NCI-H2196 (cell line): ENCODE results near the gene ZDHHC19.
"Not testable (repeated sequence)": the region's sequence is repeated elsewhere in the genome, so short reads cannot be mapped to it uniquely, and the experiment has no call there.

Source experiments
- DNase-seq: peaks from one replicate; lab custom pipeline; 2025; ENCODE audit not compliant: unreplicated experiment; lab: John Stamatoyannopoulos, UW

ZDHHC19 gene, protein sequence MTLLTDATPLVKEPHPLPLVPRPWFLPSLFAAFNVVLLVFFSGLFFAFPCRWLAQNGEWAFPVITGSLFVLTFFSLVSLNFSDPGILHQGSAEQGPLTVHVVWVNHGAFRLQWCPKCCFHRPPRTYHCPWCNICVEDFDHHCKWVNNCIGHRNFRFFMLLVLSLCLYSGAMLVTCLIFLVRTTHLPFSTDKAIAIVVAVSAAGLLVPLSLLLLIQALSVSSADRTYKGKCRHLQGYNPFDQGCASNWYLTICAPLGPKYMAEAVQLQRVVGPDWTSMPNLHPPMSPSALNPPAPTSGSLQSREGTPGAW

DNA sequence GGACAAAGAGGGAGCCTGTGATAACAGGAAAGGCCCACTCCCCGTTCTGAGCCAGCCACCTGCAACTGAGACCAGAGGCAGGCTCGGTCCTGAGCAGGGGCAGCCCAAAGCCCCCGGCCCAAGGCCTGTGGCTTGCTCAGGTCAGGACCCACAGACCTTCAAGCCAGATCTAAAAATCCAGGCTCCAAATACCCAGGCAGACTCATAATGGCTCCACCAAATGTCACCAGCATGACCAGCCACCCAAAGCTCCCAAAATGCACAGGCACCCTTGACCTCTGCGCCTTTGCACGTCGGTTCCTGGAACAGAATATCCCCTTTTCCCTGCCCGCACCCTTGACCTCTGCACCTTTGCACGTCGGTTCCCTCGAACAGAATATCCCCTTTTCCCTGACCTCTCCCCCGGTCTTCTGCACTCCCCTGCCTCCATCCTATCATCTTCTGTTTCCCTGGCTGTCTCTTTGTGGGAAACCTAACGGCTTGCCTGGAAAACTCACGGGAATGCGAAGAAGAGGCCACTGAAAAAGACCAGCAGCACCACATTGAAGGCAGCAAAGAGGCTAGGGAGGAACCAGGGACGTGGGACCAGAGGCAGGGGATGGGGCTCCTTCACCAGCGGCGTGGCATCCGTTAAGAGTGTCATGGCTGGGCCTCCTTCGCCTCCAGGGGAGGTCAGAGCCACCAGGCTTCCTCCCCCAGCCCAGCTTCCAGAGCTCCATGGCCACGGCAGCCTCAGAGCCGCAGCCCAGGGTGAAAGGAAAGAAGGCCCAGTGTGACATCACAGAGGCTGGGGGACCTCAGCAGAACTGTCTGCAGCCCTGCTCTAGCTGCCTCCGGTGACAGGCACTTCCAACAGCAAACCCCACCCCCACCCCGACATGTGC is at the start of gene ZDHHC19:
TSS of gene ZDHHC19 (minus strand) at position 728 of the 884 bp plus-strand sequence. CDS start at position 643, 85 bp downstream.
- no peak for DNase-seq

DNA sequence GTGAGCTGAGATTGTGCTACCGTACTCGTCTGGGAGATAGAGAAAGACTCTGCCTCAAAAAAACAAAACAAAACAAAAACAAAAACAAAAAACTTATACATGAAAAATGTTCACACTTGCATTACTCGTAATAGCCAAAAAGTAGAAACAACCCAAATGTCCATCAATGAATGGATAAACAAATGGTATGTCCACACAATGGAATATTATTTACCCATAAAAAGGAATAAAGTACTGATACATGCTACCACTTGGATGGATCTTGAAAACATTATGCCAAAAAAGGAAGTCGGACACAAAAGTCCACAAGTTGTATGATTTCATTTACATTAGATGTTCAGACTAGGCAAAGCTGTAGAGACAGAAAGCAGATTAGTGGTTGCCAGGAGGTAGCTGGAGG is 49.6 kb upstream of the ZDHHC19 start:
- no peak for DNase-seq

DNA sequence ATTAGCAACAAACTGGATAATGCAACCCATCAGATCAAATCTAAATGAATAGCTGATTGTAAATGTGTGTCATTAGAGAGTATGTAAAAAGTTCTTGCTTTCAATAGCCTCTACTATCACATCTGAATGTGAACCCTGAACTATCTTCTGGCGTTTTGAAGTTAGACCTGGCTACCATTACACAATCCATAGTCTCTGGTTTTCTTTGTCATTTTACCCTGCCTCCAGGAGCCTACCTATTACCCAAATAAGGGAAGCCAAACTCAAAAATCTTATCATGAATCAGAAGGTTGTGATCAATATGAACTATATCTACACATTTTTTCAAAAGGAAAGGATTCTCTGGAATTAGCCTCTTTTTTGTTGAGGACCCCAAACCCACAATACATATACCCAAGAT is 44.6 kb upstream of the ZDHHC19 start:
- DNase-seq, result no peak

DNA sequence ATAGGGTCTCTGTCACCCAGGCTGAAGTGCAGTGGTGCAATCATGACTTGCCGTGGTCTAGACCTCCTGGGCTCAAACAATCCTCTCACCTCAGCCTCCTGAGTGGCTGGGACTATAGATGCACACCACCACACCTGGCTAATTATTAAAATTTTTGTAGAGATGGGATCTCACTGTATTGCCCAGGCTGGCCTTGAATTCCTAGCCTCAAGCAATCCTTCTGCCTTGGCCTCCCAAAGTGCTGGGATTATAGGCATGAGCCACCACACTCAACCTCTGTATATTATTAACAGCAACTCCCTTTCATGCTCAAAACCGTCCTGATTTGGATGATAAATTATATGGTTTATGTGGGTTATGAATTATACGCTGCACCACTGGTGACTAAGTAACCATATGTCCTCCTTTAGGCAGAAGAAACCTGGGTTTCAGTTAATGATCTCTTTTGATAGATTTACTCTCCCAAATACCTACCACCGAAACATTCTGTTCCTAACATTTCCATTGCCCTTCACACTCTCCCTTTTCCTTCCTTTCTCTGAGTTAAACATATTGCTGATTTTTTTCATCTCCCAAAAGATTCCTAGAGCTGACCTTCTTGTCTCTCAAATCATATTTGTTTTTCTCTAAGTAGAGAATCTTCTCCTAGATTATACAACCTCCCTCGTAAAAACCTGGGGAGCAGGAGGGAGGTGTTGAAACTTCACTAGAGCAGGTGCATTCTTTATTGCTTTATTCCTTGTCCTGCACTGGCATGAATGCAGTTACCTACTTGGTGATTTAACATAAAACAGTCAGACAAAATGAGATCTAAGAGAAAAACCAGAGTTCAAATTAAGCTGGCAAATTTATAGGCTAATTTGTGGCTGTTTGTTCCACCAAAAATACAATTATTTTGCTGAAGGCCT is 43.4 kb upstream of the ZDHHC19 start:
- DNase-seq, result no peak

DNA sequence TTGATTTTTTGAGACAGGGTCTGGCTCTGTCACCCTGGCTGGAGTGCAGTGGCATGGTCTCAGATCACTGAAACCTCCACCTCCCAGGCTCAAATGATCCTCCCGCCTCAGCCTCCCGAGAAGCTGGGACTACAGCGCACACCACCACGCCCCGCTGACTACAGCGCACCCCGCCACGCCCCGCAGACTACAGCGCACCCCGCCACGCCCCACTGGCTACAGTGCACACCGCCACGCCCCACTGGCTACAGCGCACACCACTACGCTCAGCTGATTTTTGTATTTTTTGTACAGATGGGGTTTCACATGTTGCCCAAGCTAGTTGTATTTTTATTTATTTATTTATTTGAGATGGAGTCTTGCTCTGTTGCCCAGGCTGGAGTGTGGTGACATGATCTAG is 40.7 kb upstream of the ZDHHC19 start:
- DNase-seq, result no peak

DNA sequence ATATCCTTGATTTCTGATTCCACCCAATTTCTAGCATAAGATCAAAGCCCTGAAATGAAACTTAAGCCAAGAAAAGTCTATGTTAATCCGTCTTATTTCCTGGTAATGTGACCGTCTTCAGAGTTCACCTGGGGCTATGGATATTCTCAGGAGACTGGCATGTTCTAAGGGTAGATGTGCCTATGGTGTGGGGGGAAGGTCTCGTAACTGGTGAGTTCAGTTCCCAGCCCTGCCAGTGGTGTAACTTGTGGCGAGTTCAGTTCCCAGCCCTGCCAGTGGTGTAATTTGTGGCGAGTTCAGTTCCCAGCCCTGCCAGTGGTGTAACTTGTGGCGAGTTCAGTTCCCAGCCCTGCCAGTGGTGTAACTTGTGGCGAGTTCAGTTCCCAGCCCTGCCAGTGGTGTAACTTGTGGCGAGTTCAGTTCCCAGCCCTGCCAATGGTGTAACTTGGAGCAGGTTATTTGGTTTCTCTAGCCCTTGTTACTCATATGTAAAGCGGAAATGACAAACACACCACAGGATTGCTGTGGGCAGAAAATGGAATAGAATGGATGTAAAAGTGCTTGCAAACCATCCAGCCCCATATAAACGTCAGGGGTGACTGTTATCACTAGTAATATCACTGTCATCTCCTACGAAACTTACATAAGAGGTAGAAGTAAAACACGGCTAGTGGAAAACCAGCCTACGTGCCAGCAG is 35.6 kb upstream of the ZDHHC19 start:
- DNase-seq, result no peak

DNA sequence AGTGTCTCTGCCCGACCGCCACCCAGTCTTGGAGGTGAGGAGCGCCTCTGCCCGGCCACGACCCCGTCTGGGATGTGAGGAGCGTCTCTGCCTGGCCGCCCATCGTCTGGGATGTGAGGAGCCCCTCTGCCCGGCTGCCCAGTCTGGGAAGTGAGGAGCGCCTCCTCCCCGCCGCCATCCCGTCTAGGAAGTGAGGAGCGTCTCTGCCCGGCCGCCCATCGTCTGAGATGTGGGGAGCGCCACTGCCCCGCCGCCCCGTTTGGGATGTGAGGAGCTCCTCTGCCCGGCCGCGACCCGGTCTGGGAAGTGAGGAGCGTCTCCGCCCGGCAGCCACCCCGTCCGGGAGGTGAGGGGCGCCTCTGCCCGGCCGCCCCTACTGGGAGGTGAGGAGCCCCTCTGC is 33.0 kb upstream of the ZDHHC19 start:
- DNase-seq, result not testable (repeated sequence)

DNA sequence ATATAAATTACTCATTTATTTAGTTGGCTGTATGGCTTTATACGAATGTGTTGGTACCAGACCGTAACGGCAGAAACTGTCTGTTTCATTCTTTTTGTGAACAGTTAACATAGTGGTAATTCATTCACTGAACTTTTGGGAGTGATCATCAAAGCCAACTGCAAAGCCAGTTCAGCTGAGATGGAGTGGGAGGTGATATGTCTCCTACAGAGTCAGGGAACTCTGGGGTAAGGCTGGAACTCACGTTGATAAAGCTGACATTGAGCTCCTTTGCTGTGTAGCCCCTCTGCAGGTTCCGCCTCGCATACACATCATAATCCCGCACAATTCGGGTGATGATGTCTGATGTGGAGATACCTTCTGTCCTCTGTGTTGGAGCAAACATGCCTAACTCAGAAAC is 30.5 kb upstream of the ZDHHC19 start:
- no peak for DNase-seq

DNA sequence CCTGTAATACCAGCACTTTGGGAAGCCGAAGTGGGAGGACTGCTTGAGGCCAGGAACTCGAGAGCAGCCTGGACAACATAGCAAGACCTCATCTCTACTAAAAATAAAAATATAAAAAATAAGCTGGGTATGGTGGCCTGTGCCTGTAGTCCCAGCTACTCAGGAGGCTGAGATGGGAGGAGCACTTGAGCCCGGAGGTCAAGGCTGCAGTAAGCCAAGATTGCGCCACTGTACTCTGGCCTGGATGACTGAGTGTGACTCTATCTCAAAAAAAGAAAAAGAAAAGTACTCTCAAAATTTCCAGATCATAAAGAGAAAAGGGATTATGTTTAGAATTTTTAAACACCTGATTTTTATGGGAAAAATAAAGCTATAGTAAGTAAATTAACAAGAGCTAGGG is 29.2 kb upstream of the ZDHHC19 start:
- DNase-seq, result no peak

DNA sequence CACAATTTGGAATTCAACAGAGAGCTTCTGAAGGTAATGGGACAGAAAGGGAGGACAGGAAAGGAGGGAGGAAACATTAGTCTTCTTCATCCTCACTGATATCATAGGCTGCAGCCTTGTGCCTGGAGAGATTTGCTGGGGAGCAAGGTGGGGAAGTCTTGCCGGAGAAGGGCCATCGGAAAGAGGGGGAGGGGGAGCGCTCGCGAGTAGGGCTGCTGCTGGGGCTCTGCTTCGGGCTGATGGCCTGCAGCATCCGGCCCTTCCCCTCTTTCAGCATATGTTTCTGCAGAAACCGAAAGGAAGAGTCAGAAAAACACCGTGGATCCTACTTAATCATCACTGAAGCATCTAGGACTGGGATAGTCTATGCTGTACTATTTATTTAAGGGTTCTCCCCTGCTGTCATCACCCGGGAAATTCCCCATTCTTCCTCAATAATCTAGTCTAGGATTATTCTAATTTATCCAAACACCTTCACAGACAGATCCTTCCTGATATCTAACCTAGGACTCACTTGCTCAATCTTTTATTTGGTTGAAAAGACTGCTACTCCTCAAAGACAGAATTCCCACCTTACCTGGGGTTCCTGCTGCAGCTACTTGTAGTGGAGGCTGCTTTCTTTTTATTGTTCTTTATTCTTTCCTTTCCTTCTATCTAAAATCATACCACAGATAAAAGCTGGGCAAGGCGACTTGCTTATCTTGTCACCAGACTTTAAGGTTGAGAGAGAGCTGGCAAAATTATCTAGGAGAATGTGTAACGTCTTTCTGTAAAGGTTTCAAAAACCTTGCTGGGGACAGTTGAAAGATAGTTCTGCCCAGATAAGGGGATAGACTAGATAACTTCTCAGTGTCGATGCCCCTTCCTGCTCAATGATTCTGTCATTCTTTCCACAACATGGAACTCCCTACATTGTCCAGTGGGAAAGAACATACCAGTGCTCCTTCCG is 27.7 kb upstream of the ZDHHC19 start:
- no peak for DNase-seq

DNA sequence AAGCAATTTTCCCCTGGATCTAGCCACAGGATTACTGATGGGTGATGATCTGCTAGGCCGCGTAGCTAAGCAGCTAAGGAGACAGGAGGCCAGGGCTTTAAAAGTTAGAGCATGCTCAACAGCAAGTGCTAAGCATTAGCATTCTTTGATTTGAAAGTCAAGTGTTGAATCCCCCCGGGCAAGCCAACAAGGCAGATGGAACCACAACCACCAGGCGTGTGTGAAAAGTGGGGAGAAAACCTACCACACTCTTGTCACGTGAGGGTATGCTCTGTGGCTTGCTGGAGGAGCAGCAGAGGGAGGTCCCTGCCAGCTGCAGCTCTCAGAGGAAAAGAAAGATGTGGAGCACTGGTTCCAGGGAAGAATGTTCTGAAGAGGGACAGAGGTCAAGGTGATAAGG is 26.0 kb upstream of the ZDHHC19 start:
- no peak for DNase-seq

DNA sequence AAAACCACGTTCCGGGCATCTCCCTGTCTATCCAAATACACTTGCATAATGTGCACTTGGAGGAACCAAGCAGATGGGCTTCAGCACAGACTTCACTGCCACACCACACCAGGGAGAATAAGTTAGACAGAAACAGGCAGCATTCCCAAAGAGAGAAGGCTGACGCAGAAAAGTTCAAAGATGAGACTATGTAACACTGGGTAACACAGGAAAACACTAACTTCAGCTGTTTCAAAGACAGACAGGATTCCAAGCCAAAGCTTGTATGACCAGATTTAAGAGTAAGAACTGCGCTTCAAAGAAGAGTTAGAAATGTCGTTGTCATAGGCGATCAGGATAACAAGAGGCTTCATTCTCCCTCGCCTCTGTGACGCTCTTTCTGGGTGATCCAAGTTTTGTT is 25.0 kb upstream of the ZDHHC19 start:
- no peak for DNase-seq

DNA sequence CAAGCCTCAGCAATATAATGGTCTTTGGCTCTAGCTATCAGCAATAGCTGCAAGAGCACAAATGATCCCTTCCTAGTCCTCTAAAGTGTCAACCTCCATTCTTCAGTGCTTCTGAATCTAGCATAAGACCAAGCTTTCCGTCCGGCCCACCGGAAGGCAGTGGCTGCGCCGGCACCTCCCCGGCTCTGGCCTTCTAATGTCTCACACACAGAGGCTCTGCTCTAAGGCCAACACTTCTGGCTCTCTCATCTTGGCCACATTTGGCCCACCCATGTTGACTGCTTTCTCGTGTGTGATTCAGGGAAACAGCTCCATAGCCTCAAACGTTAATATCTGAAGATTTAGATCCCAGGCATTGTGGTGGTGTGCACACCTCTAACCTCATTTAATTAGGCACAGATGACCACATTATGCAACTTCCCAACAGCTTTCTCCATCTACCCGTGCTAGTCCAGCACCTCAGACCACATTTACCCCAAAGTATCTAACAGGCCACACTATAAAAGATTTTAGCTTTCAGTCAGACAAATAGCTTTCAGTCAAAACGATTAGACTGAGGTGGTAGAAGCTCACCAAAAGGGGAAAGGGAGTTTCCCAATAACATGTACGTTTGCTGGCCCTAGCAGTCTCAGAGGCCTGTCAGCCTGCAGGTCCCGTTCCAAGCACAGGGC is 24.4 kb upstream of the ZDHHC19 start:
- DNase-seq, result no peak

DNA sequence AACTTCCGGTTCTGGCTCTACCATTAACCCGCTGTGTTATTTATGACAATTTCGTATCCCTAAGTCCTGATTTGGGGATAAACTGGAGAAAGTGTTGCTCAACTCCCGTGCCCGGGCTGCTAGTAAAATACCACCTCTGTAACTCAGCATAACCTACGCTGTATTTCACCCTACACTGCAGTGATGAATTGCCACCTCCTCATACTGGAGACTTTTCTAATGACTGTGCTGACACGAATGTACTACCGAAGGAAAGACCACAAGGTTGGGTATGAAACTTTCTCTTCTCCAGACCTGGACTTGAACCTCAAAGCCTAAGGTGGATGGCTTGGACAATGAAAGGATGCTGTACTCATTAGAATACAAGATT is 21.7 kb upstream of the ZDHHC19 start:
- no peak for DNase-seq

DNA sequence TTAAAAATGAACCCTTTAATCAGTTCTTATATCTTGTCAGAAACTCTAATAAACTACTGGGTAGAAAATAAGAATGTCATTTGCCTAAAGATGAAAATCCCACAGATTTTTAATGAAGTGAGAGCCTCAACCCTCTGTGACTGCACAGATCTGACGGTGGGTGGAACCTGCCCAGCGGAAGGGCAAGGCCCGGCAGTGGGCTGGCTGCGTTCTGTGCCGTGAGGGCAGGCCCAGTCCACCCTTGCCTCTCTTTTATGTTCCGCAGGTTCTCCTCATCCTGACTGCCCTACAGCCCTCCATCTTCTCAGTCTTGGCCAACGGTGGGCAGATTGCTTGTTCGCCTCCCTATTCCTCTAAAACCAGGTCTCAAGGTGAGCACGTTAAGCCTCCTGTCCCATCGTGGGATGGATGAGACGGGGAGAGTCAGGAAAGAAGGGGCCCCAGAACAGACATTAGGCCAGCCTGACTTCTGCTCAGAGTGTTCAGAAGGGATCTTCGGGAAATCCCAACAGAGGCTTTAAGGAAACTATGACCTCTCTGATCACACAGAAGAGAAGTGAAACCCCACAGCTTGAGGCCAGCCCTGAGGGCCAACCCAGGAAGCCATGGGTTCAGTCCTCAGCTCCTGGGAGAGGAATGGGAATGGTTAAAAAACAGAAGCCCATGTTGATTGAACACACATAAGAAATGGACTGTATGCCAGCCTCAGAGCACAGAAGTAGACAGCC is 21.1 kb upstream of the ZDHHC19 start:
- no peak for DNase-seq

DNA sequence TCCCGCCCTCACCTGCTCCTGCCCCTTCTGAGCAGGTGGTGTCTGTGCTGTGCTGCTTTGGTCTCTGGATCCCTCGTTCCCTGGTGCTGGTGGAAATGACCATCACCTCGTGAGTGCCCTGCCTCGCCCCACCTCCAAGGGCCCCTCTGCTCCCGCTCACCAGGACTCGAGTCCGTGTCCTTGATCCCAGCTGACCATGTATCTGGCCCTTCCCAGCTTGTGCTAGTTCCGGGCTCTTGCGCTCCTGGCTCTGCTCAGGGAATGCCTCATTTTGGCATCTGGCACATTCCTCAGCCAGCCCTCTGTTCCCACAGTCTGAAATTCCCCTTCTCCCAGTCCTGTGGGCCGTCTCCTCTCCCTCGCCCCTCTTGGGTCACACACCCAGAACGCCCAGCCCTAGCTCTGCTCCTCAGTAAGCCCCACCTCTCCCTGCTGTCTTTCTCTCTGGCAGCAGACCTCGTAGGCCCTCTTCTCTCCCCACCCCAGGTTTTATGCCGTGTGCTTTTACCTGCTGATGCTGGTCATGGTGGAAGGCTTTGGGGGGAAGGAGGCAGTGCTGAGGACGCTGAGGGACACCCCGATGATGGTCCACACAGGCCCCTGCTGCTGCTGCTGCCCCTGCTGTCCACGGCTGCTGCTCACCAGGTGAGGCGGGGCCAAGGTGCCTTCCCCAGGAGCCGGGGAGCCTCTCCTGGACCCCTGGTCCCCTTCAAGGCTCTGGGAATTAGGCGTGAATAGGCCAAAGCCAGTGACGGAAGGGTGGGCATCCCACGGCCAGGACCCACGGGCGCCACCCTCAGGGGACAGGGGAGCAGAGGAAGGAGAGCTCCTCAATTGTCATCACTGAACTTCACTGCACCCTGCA is 16.7 kb upstream of the ZDHHC19 start:
- DNase-seq, result no peak

DNA sequence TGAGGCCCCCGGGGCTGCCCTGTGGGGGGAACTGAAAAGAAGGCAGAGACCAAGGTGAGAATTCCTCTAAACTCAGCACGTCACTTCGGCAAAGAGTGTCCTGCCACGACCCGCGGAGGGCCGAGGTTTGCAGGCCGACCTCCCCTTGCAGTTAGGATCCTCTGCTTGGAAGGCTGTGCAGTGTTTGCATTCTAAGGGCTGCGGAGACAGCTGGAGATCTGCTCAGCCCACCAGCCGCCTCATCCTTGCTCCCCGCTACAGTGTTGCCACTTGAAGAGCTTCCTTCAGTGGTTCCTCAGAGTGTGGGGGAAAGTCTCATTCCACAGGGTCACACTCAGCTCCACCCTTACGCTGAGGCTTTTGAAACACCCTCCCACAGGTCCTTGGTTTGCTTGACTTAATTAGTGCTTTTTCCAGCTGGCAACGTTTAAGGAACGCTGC is 15.9 kb upstream of the ZDHHC19 start:
- no peak for DNase-seq
